HG03045 (cell line): ENCODE results near the gene CCDC120.

Source experiments
- ATAC-seq: cut with Tn5 transposase; IDR thresholded peaks from one replicate; pipeline ENCODE4 v1.9.1; 2021; ENCODE audit warnings: mild to moderate bottlenecking, moderate library complexity; ENCODE audit not compliant: unreplicated experiment

Gene CCDC120

DNA sequence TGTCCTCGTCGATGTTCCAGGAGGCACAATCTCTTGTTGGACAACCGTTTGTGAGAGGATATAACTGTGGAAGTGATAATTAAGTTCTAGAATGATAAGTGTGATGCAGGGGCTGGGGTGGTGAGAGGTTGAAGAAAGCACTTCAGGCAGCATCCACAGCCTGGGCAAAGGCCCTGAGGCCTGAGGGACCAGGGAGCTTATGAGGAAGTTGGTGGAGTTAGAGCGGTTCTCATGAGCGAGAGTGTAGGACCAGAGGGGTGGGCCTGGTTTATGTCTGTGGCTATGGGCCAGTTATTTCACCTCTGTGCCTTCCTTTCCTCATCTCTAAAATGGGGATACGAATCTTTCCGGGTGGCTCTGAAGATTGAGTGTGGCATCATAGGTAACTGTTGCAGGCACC is 2.7 kb downstream of the CCDC120 start:
- ATAC-seq = no peak

GRCh38 chrX:49061916-49062315 is 3.1 kb downstream of the CCDC120 start:
- no peak for ATAC-seq

DNA sequence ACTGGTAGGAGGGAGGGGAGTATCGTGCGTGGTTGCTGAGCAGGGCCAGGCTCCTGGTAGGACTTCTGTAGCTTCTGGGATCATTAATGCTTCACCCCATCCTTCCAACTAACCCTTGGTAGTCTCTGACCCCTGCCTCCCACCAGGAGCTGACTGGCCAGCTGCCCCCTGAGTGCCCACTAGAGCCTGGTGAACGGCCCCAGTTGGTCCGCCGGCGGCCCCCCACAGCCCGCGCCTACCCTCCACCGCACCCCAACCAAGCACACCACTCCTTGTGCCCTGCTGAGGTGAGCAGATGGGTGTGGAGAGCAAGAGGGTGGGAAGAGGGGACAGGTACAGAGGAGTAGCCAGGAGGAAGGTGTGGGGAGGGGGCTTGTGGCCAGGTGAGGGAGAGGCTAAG is 4.9 kb downstream of the CCDC120 start:
- no peak for ATAC-seq

GRCh38 chrX:49064303-49064702 is 5.5 kb downstream of the CCDC120 start:
- ATAC-seq = no peak

DNA sequence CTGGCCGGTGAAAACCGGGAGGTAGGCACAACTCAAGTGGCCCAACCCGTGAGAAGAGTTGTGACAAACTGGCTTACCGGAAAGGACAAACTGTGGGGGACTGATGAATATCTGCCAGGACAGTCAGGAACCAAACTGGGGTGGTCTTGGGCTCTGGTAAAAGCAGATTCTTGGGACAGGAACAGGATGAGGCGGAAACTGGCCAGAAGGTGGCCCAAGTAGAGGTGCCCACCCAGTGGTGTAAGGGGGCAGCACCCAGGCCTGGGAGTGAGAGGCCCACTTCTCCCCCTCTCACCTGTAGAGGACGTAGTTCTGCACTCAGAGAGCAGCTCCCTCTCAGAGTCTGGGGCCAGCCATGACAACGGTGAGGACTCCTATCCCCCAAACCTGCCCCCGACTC is 5.9 kb downstream of the CCDC120 start:
- ATAC-seq = no peak

GRCh38 chrX:49066278-49066677 is 7.5 kb downstream of the CCDC120 start:
- ATAC-seq = no peak

GRCh38 chrX:49066690-49067089 is 7.9 kb downstream of the CCDC120 start:
- no peak for ATAC-seq

GRCh38 chrX:49067285-49068120 is 8.7 kb downstream of the CCDC120 start:
- no peak for ATAC-seq

DNA sequence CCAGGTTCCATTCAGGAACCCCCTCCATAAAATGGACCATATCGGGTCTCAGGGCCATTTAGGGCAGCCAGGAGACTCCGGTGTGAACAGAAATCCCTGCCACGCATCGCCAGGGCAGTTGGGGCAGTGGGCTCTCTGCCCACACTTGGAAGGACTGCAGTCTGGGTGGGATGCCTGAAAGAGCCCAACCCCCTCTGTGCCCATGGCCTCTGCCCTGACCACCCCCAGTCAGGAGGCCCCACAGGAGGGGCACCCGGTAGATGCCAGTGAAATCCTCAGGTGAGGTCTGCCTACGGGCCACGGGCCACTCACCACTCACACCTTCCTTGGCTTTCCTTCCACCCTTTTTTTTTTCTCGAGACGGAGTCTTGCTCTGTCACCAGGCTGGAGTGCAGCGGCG is 10.2 kb downstream of the CCDC120 start:
- ATAC-seq = no peak

- no peak for ATAC-seq
Observed at GRCh38 chrX:49070988-49071387, 12.2 kb downstream of the CCDC120 start.

- ATAC-seq = no peak
Observed at GRCh38 chrX:49071877-49072711, 13.3 kb downstream of the CCDC120 start.

DNA sequence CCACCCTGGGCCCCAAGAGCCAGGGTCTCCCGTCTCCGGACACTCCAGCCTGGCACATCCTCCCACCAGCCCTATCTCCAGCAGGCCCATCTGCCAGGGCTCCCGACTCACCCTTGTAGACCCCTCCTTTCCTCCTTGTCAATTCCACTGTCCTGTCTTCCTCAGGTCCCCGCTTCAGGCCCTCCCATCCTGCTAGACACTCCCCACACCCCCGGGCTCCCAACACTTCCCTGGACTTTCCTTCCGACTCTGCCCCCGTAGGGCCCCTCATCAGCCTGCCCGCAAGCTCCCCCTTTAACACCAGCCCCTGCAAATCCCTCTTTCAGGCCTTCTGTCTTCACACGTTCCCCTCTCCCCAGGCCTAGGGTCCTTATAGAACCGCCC is 13.9 kb downstream of the CCDC120 start:
- ATAC-seq = no peak

DNA sequence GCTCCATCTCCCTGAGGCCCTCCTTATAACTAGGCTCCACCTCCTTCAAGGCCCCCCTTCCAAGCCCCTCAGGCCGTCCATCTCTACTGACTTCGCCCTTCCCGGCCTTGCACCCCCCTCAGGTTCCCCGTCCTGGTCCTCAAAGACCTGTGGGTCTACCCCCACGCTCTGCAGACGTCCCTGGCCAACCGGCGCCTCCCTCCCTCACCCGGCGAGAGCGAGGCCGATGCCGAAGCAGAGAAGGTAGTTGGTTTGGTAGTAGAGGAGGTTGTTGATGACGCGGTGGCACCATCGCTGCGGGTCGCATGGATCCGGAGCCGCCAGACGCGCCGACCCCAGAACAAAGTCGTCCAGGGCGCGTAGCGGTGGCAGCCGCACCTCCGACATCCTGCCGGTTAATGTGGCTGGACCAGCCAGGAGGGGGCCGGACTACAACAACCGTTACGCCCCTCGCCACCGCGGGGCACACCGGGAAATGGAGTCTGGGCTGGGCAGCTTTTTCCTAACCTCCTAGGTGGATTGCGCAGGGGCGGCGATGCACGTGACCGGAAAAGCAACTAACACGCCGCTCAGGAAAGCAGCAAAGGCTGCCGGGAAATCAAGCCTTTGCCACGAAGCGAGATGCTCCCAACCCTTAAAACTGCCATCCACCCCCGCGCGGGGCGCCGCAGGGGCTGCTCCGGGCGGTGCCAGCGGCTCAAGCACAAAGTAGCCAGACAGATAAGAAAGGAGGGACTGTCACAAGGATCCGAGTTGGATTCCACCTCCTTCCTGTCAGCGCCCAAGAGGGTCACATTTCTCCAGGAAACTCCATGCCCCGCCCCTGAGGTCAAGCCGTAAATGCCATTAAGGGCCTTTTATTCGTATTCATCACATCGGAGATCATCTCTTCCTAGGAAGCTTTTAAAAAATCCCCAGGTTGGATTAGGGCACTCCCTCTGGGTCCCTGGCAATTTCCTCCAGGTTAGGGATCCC is 15.1 kb downstream of the CCDC120 start, which contains the start of gene PRAF2:
Gene PRAF2, minus strand, starts transcription at position 402 of the 975 bp plus-strand sequence. Its CDS starts 15 bp downstream, at position 387.
- peak; percentile 83 for ATAC-seq

GRCh38 chrX:49075347-49075746 is 16.5 kb downstream of the CCDC120 start:
- ATAC-seq = no peak

DNA sequence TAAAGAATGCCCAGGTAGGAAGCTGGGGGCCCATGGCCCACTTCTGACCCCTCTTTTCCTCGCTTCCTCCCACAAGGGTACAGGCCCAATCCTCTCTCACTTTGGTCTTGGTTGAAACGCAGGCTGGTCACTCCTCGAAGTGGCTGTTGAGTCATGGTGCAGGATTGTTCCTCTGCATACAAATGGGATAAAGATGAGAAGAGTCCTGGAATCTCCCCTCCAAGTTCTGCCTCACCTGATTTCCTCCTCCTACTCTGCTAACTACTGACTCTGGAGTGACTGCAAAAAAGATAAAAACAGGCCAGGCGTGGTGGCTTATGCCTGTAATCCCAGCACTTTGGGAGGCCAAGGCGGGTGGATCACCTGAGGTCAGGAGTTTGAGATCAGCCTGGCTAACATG is 19.1 kb downstream of the CCDC120 start:
- no peak for ATAC-seq

DNA sequence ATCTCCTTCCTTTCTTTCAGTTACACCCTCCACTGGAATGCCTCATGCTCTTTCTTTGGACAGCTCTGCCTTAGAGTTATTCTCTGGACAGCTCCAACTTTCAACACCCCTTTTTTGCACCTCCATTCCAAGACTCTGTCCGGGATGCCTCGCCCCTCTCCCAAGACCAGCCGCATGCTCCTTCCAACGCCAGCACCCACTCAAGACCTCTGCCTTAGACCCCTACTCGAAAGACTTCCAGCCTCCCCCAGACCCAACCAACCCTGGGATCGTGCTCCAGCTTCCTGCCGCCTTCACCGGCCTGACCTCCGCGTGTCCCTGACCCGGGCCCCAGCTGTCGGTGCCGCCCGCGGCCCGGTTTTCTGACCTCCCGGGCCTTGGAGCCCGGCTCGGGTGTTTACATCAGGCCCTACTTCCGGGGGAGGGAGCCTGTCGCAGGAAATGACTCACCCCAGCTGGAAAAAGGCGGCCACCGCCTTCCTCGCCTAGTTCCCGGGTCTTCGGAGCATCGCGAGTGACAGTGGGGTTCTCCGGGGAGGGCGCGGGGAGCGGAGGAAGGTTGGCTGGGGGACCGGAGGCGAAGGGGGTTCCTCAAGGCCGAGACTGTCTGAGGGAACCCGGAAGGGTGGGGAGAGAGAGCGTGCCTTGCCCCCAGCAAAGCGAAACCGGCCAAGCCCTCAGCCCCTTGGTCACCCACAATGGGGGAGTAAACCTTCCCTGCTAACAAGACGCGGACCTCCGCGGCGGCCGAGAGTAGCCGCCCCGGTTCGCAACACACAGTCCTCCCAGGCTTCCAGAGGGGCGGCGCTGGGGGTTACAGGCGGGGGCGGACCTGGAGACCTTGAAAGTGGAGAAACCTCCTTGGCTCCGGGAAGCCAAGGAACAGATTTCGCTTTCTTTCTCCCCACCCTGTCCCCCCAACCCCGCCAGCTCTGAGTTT is 21.0 kb downstream of the CCDC120 start, which contains the start of gene WDR45:
Gene WDR45, minus strand, starts transcription at position 399 of the 940 bp plus-strand sequence. CDS start 1,792 bp downstream, outside the sequence.
- peak; percentile 78 for ATAC-seq

DNA sequence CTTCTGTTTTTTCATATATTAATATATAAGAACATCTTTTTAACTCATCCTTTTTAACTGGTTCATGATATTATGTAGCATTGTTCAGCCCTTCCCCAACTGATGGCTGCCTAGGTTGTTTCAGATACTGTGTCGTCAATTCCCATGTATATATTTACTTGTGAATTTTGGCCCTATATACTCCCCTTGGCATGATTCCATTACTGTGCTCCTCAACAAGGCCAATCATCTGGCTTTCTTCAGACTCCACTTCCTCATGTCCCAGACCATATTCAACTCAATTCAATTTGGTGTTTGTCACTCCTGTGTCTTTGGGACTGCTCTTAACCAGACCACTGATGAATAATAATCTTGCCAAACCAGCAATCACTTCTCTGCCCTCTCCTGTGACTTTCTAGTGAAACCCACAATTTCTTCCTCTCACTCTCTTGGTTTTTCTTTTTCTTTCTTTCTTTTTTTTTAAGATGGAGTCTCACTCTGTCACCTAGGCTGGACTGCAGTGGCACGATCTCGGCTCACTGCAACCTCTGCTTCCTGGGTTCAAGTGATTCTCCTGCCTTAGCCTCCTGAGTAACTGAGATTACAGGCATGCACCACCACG is 23.6 kb downstream of the CCDC120 start:
- ATAC-seq = no peak

DNA sequence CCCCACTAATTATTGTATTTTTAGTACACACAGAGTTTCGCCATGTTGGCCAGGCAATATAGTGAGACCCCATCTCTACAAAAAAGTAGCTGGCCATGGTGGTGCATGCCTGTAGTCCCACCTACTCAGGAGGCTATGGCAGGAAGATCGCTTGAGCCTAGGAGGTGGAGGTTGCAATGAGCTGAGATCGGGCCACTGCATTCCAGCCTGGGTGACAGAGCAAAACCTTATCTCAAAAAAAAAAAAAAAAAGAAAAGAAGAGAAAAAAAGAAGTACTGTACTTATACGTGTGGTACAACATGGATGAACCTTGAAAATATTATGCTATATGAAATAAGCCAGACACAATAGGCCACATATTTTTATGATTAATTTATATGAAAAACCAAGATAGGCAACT is 30.8 kb downstream of the CCDC120 start:
- ATAC-seq = no peak

DNA sequence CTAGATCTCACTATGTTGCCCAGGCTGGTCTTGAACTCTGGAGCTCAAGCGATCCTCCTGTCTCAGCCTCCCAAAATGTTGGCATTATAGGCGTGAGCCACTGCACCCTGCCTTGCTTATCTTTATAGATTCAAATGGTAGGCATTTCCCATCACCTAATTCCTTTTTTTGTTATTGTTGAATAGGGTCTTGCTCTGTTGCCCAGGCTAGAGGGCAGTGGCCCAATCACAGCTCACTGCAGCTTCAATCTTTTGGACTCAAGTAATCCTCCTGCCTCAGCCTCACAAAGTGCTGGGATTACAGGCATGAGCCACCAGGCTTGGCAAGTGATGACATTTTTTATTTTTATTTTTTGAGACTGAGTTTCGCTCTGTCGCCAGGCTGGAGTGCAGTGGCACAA is 37.6 kb downstream of the CCDC120 start:
- no peak for ATAC-seq
